ENCODE measurements around the gene TSHZ3.

DNA sequence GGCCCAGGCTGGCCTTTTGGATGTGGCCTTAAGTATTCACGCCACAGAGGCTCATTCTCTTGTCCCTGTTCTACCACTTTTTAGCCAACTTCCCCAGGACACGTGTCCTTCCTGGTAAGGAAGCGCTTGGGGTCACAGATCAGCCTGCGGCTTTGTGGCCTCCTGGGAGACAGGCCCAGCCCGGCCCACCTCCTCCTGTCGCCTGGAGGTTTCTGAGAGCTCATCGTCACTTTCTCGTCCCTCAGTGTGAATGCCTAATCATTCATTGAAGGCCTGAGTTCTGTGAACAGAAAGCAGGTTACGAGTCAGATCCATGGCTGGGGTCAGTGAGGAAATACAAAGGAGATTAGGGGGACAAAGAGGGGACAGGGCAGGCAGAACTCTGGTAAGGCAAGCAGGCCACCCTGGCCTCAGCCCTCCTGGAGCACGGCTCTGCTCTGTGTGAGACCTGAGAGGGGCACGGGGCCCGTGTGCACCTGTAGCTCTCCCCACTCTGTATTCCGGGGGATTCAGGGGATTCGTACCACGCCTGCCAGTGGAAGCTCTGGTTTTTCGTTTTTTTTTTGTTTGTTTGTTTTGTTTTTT, 38.6 kb upstream of the TSHZ3 start:
- TF ChIP-seq POLR2A (IDR thresholded peaks at IDR 0.05) = no peak
- no peak for TF ChIP-seq POLR2AphosphoS5 (IDR thresholded peaks at IDR 0.05)
- TF ChIP-seq, protein P1, sequence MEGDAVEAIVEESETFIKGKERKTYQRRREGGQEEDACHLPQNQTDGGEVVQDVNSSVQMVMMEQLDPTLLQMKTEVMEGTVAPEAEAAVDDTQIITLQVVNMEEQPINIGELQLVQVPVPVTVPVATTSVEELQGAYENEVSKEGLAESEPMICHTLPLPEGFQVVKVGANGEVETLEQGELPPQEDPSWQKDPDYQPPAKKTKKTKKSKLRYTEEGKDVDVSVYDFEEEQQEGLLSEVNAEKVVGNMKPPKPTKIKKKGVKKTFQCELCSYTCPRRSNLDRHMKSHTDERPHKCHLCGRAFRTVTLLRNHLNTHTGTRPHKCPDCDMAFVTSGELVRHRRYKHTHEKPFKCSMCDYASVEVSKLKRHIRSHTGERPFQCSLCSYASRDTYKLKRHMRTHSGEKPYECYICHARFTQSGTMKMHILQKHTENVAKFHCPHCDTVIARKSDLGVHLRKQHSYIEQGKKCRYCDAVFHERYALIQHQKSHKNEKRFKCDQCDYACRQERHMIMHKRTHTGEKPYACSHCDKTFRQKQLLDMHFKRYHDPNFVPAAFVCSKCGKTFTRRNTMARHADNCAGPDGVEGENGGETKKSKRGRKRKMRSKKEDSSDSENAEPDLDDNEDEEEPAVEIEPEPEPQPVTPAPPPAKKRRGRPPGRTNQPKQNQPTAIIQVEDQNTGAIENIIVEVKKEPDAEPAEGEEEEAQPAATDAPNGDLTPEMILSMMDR (IDR thresholded peaks at IDR 0.05) = no peak

All from suprapubic skin (tissue), 4 donors.